ENCODE data around the gene CDHR1. TPM values are rescaled to one million over a fixed set of nuclear protein-coding genes. Genes with fewer than 3 reads are reported as not detected.

The CDHR1 gene
- total RNA-seq, 1 donor from 2014 or later = 0.24 TPM

DNA sequence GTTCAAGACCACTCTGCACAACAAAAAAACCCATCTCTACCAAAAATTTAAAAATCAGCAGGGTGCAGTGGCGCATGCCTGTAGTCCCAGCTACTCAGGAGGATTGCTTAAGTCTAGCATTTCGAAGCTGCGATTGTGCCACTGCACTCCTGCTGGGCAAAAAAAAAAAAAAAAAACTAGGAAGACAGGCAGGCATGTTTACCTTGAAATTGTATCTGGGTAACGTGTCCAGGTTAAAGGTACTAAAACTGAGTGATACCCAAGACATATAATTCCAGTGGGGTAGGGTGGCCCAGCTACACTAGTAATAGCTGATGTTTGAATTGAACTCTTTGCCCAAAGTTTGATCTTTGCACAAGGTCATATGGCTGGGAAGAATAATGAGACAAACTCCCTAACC is 38.8 kb upstream of the CDHR1 start:
- H3K36me3 Mint-ChIP-seq (ENCODE audit: unreplicated experiment) = peaks cover 29% of the 10 kb centered on the region
- DNase-seq (ENCODE audit: extremely low spot score, unreplicated experiment) = no peak
- TF ChIP-seq, protein P1, sequence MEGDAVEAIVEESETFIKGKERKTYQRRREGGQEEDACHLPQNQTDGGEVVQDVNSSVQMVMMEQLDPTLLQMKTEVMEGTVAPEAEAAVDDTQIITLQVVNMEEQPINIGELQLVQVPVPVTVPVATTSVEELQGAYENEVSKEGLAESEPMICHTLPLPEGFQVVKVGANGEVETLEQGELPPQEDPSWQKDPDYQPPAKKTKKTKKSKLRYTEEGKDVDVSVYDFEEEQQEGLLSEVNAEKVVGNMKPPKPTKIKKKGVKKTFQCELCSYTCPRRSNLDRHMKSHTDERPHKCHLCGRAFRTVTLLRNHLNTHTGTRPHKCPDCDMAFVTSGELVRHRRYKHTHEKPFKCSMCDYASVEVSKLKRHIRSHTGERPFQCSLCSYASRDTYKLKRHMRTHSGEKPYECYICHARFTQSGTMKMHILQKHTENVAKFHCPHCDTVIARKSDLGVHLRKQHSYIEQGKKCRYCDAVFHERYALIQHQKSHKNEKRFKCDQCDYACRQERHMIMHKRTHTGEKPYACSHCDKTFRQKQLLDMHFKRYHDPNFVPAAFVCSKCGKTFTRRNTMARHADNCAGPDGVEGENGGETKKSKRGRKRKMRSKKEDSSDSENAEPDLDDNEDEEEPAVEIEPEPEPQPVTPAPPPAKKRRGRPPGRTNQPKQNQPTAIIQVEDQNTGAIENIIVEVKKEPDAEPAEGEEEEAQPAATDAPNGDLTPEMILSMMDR (IDR thresholded peaks at IDR 0.05) = no peak

GRCh38 chr10:84156009-84156408 is 38.3 kb upstream of the CDHR1 start:
- no peaks in the 10 kb centered on the region for H3K9me3 Mint-ChIP-seq (ENCODE audit: unreplicated experiment)
- H3K27me3 Mint-ChIP-seq (ENCODE audit: unreplicated experiment) = peaks cover 9% of the 10 kb centered on the region
- DNase-seq (ENCODE audit: extremely low spot score, unreplicated experiment) = no peak
- H3K27ac Mint-ChIP-seq (ENCODE audit: unreplicated experiment) = no peak overlapping the region
- H3K4me1 Mint-ChIP-seq (ENCODE audit: unreplicated experiment) = no peaks in the 10 kb centered on the region
- peaks cover 29% of the 10 kb centered on the region for H3K36me3 Mint-ChIP-seq (ENCODE audit: unreplicated experiment)
- H3K4me3 Mint-ChIP-seq (ENCODE audit: unreplicated experiment) = no peak overlapping the region
- TF ChIP-seq, protein P1 (IDR thresholded peaks at IDR 0.05) = no peak

More for the DNA sequence above, 38.8 kb upstream of the CDHR1 start:
- H3K27me3 Mint-ChIP-seq (ENCODE audit: unreplicated experiment) = peaks cover 8% of the 10 kb centered on the region
- no peaks in the 10 kb centered on the region for H3K9me3 Mint-ChIP-seq (ENCODE audit: unreplicated experiment)
- H3K4me3 Mint-ChIP-seq (ENCODE audit: unreplicated experiment) = no peak overlapping the region
- H3K27ac Mint-ChIP-seq (ENCODE audit: unreplicated experiment) = no peak overlapping the region
- H3K4me1 Mint-ChIP-seq (ENCODE audit: unreplicated experiment) = no peaks in the 10 kb centered on the region

DNA sequence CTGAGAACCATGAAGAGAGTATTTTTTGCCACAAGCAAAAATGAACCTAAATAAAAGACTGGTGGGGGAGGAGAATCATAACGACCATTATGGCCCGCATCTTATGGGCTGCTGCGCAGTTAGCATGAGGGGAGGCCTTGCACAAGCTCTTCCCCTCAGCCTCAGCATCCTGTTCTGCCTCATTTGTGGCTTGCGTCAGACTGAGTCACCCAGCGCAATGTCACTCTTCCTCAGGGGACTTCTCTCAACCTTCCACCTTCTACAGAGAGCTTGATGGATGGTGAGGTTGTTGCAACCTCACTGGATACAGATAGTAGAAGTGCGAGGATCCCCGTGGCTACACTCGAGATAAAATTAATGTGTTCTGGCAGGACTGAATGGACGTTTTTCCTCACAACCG is 37.6 kb upstream of the CDHR1 start:
- DNase-seq (ENCODE audit: extremely low spot score, unreplicated experiment) = no peak
- no peaks in the 10 kb centered on the region for H3K4me1 Mint-ChIP-seq (ENCODE audit: unreplicated experiment)
- H3K27me3 Mint-ChIP-seq (ENCODE audit: unreplicated experiment) = peaks cover 9% of the 10 kb centered on the region
- H3K27ac Mint-ChIP-seq (ENCODE audit: unreplicated experiment) = no peak overlapping the region
- H3K36me3 Mint-ChIP-seq (ENCODE audit: unreplicated experiment) = peaks cover 27% of the 10 kb centered on the region
- TF ChIP-seq, protein P1 (IDR thresholded peaks at IDR 0.05) = no peak
- H3K4me3 Mint-ChIP-seq (ENCODE audit: unreplicated experiment) = no peak overlapping the region
- H3K9me3 Mint-ChIP-seq (ENCODE audit: unreplicated experiment) = no peaks in the 10 kb centered on the region

DNA sequence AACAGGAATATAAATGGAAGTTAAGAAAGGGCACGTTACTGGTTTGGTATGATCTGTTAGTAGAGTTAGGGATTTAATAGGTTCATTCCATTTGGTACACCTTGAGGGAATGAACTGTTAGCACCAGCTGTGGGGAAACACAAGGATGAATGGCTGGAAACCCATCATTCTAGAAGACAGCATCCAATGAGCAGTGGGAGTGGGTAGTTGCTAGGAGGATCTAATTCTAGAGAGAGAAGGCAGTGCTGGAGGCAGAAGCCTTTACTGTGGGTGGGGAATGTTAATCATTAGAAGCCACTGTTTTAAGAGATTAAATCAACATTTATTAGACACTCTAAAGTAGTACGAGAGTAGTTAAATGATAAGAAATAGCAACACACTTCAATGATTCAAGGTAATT is 36.3 kb upstream of the CDHR1 start:
- Mint-ChIP-seq H3K4me1 (ENCODE audit: unreplicated experiment) (no peaks in the 10 kb centered on the region), H3K4me3 (ENCODE audit: unreplicated experiment) (no peak overlapping the region), H3K36me3 (ENCODE audit: unreplicated experiment) (peaks cover 19% of the 10 kb centered on the region), H3K9me3 (ENCODE audit: unreplicated experiment) (no peaks in the 10 kb centered on the region), H3K27me3 (ENCODE audit: unreplicated experiment) (peaks cover 13% of the 10 kb centered on the region), H3K27ac (ENCODE audit: unreplicated experiment) (no peak overlapping the region)
- DNase-seq (ENCODE audit: extremely low spot score, unreplicated experiment) = no peak
- TF ChIP-seq, protein P1 (IDR thresholded peaks at IDR 0.05) = no peak

- TF ChIP-seq, protein P1 (IDR thresholded peaks at IDR 0.05) = no peak
- DNase-seq (ENCODE audit: extremely low spot score, unreplicated experiment) = no peak
- Mint-ChIP-seq H3K4me3 (ENCODE audit: unreplicated experiment) (no peak overlapping the region), H3K27ac (ENCODE audit: unreplicated experiment) (no peak overlapping the region), H3K9me3 (ENCODE audit: unreplicated experiment) (no peaks in the 10 kb centered on the region), H3K27me3 (ENCODE audit: unreplicated experiment) (peaks cover 18% of the 10 kb centered on the region), H3K4me1 (ENCODE audit: unreplicated experiment) (no peaks in the 10 kb centered on the region), H3K36me3 (ENCODE audit: unreplicated experiment) (peaks cover 15% of the 10 kb centered on the region)
Measured at GRCh38 chr10:84158550-84158949, 35.8 kb upstream of the CDHR1 start.

Data from osteocyte (in vitro differentiated cells).